ENCODE measurements around the gene WHAMM. TPM values are rescaled to one million over a fixed set of nuclear protein-coding genes. Genes with fewer than 3 reads are reported as not detected.
"Not testable (repeated sequence)": the region's sequence is repeated elsewhere in the genome, so short reads cannot be mapped to it uniquely, and the experiment has no call there.

WHAMM gene
- total RNA-seq, 1 donor from 2014 or later = 5.7 TPM

GRCh38 chr15:82865981-82866380, 56.6 kb downstream of the WHAMM start:
- DNase-seq = not testable (repeated sequence)

DNA sequence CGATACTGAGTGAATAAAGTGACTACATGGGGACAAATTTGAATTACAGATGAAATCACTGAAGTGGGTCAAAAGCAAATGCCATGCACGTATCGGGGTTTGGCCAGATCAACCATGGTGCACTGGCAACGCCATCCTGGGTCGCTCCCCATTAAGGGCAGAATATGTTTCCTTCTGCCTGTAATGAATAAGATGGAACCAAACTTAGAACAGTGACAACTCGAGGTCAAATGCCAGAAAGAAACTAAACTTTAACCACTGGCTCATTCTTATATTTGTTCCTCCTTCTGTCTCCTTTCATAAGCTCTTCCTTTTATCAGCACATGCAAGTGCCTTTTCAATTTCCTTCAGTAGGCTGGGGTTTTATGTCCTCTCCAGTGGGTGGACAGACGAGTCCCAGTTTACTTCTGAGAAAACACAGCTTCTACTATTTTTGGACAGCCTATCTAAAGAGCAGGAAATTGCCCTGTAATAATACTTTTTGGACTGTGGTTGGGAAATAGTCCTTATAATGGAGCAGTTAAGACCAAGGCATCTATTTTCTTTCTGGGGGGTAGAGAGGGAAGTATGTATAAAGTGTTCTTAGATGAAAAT, 61.4 kb downstream of the WHAMM start:
- DNase-seq = no peak

DNA sequence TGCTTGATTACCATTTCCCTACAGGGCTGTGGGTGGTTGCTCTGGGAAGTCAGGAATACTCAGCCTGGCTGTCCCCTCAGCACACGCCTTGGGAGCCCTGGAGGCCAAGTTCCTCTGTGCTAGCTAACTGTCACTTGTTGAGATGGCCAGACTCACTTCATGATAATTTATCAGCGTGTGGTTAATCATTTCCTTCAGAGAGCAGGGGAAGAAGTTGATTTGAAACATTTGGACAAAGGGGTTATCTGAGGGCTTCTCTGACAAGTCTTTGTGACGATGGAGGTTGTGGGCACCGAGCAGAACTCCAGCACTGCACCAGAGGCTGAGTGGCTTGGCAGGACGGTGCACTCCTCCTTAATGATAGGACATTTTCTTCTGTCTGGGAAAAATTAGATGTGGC, 61.9 kb downstream of the WHAMM start:
- no peak for DNase-seq

DNA sequence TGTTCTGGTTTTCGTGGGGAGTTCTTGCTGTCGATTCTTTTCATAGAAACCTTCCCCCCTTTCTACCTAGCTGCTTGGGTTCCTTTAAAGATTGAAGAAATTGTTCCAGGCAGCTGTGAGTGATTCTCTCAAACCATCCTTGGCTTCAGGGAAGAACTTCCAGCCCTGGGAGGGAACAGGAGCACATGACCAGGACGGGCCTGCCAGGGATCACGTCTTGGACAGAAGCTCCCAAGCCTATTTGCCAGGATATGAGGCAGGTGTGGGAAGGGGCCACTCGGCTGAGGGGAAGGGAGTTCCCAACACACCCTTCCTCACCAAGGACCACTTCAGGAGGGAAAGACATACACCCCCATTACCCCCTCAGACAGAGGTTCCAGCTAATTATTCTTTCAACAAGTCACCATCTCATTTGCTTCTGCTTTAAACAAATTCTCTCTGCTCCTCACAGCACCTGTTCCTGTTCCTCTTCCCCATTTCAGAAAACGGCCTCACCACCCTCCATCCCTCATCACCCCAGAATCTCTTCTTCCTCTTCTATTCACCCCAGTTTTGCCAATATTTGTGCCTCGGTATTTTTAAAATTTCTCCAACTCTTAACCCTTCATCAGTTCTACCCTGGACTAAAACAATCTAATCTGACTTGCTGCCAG, 62.5 kb downstream of the WHAMM start:
- no peak for DNase-seq

DNA sequence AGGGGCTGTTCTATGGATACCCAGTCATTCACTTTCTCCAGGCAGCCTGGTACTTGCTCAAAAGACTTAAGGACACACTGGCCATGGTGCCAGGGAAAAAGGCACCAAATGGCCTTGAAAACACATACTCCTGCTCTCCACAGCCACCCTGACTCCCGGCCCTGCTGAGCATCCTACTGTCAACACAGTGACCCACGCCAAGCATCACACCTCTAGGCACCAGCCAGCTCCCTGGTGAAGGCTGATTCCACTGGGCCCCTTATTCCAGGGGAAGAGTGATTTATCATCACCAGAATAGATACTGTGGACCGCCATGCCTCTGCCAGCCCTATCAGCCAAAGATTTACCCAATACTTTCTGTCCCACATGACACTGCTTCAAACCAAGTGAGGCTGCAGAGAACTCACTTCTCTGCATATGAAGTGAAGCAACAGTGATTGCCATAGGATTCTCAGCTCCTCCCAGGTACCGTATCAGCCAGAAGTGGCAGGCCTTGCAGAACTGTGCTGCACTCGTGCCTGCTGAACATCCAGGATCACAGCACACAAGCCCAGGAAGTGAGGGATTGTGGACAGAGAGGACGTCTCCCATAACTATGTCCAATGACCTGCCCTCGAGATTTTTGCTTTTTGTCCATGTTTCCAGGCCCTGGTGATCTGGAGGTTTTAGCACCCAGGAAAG, 63.7 kb downstream of the WHAMM start:
- DNase-seq = no peak

DNA sequence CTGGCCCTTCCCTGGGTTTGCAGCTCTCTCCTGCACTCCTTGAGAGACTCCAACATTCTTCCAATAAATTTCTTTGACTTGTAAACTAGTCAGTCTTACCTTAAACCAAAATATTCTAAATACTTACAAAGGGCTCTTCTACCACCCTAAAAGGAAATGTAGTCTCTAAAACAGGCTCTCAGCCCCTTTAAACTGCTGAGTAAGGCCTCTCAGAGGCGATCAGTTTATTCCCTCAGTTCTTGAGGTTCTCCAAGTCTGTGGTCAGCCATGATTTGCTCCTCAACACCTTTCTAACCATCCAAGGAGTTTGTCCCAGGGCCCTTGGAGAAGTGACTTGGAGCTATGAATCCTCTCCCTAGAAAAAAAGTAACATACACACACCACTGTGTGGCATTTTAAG, 64.8 kb downstream of the WHAMM start:
- no peak for DNase-seq

GRCh38 chr15:82874961-82875360, 65.5 kb downstream of the WHAMM start:
- DNase-seq = no peak

- no peak for DNase-seq
These were observed 66.1 kb downstream of the WHAMM start for GRCh38 chr15:82875411-82876003.

DNA sequence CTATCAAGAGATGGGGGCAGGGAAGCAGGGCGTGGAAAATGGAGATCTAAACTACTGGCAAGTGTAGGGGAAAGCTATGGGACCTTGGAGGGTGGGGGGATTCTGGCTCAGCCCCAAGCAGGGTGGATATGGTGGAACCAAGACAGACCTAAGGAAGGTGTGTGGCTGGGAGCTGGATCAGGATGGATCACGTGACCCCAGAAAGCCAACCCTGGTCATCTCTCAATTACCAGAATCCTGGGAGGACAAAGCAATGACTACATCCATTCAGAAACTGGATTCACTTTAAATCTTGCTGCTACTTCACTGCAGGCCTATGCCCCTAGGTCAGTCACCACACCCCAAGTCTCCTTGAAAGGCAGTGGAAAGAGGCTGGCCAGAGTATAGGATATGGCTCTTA, 68.4 kb downstream of the WHAMM start:
- no peak for DNase-seq

- DNase-seq = no peak
These were observed 68.9 kb downstream of the WHAMM start for GRCh38 chr15:82878325-82878724.

- no peak for DNase-seq
These were observed 71.3 kb downstream of the WHAMM start for GRCh38 chr15:82880704-82881103.

DNA sequence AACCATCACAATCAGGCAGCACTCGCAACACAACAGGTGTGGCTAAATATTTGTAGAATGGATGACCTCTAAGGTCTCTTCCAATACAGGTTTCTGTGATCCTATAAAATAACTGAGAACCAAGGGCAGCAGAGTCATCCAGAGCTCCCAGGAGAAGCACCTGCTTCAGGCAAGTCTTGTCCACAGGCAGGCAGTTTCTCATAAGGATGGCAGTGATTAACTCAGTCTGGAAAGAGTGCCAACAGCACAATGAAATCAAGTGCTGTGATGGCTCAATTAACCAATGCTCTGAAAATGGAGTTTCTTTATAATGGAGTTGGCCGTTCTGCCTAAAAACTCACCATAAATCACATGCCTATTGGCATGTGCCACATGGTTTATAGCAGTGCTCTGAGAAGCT, 72.3 kb downstream of the WHAMM start:
- DNase-seq = no peak

DNA sequence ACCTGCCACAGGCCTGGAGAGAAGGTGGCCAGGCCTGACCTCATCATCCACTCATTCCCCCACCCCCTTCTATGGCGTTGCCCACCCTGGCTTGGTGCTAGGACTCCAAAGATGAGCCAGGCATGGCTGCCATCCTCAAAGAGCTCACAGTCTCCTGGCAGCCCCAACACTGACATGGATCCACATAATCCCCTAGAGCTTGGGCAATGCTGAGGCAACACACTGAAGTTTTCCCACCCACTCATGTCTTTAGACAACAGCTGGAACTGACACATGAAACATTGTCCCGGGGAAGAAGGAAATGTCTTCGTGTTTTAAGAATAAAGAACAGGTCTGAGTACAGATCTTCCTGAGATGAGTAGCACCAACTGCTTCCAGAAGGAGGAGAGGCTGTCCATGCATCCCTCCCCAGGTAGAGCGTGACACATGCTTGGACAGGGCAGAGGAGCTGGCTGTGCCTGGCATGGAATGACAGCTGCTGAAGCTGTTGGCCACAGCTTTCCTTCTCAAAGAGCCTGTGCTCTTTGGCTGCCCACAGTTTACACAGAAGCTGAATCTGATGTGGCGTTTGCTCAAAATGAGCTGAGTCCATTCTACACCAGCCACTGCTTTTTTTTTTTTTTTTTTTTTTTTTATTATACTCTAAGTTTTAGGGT, 73.0 kb downstream of the WHAMM start:
- DNase-seq = no peak

Other genes starting within 250 kb of the WHAMM start
- gene CPEB1, start 162.3 kb upstream of the WHAMM start, total RNA-seq = 2.7 TPM
- gene AP3B2, start 99.8 kb upstream of the WHAMM start, total RNA-seq = 0.89 TPM
- gene FSD2, start 3.6 kb upstream of the WHAMM start, total RNA-seq = 6.5 TPM
- gene HOMER2, start 143.1 kb downstream of the WHAMM start, total RNA-seq = 16.8 TPM
- 32.2 TPM for gene RAMAC, start 176.6 kb downstream of the WHAMM start, total RNA-seq
- gene C15orf40, start 202.0 kb downstream of the WHAMM start, total RNA-seq = 11.7 TPM

All from skin of body (tissue), 2 donors.